ENCODE results near the gene SRSF3.
"Not testable (repeated sequence)": the region's sequence is repeated elsewhere in the genome, so short reads cannot be mapped to it uniquely, and the experiment has no call there.

SRSF3 gene

DNA sequence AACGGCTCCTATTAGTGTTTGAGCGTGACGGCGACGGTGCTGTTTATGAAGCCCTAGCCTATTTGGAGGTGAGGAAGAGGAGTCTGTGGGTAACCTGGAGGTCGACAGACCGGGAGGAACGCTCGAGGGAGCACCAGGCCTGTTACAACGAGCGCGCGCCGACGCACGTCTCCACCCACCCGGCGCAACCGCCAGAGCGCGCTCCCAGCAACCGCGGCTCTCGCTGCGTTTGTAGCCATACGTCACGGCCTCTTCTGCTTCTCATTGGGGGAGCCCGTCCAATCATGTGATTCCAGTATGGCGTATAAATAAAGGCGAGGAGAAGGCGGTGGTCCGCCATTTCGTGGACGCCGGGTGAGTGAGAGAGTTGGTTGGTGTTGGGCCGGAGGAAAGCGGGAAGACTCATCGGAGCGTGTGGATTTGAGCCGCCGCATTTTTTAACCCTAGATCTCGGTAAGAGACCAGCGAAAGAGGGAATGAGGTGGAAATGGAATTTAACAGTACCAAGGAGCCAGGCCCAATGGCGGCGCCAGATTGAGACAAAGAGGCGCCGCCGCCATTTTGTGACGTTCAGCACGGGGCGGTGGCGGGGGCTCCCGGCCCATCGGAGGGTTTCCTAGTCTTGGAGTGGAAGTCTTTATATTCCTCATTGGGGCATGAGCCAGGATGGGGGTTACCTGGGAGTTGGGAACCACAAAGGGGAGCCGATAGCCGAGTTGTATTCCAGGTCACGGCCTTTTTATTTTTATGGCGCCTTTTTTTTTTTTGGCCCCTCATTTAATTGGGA, at the start of gene SRSF3:
TSS of gene SRSF3 (plus strand) at position 334 of the 787 bp plus-strand sequence. CDS start 2,401 bp downstream, outside the sequence.
- peak; percentile 99 for DNase-seq (ENCODE audit: low spot score)

DNA sequence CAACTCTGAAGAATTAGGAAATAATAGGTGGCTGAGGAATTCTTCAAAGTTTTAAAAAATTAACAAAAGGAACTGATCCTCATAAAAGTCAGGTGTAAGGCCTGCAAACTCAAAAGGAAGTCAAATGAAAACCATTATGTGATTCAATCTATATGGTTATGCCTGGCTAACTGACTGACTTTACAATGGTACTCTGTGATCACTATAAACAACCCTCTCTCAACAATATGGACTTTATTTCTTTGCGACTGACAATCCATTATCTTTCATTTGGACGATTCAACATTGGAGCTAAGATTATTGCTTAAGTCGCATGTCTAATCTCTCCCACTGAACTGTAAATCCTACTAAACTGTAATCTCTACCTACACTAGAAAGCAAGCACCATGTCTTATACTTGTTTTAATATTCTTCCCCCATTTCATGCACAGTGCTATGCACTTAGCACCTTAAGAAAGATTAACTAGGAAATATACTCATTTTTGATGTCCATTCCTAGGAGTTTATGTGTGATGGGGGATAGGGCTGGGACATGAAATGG, 48.3 kb upstream of the SRSF3 start:
- no peak for DNase-seq (ENCODE audit: low spot score)

DNA sequence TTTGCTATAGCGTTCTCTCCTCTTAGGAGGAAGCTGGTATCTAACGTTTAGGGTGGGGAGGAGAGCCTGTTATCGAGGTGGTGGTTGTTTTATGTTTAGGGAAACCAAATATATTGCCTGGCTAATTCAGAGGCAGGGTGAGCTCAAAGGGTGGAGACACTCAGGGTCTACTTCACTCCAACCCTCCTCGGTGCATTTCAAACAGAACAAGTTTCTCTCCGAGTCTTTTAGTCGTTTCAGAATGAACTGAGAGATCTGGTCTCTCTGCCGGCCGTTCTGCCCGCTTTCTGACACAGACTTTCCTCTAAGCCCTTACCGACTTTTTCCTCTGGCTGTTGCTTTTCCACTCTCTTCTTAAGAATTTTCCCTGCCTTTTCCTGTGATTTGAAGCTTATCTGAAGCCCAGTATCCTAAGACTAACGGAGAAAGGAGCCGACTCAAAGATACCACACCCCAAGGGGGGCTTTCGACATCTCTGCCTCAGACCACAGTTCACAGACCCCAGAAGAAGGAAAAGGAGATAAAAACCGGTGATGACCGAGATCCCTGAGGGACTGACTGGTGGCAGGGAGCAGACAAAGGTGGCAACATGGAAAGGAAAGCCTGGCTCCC, 47.7 kb upstream of the SRSF3 start:
- peak; percentile 20 for DNase-seq (ENCODE audit: low spot score)

DNA sequence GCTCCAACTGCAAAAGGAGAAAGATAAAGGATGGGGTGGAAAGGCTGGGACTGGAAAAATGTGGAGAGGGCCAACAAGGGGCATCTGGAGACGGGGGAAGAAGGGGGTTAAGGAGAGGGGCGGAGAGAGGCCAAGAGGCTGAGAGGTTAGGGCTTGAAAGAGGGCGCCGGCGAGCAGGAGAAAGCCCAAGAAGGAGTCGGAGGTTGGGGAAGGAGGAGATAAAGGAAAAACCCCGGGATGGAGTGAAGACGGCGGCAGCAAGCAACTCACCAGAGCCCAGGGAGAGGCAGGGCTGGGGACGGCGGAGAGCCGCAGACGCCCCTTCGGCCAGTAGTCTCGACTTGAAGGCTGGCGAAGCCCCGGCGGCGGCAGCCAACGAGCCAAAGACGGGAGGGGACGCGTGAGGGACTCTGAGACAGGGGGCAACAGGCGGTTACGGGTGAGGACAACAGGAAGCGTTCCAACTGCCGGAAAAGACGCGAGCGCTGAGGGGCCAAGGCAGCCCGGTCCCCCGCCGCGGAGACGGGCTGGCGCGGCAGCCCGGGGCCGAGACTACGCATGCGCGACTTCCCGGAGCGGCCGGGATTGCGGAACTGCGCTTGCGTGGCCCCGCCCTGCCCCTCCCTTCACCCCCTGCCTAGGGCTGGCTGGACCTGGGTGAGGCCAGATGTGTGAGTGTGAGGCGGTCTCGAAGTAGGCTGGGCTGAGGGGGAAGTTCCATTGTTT, 47.1 kb upstream of the SRSF3 start, which contains the start of gene STK38:
TSS of gene STK38 (minus strand) at position 560 of the 726 bp plus-strand sequence. CDS start 7,277 bp downstream, outside the sequence.
- peak; percentile 92 for DNase-seq (ENCODE audit: low spot score)

DNA sequence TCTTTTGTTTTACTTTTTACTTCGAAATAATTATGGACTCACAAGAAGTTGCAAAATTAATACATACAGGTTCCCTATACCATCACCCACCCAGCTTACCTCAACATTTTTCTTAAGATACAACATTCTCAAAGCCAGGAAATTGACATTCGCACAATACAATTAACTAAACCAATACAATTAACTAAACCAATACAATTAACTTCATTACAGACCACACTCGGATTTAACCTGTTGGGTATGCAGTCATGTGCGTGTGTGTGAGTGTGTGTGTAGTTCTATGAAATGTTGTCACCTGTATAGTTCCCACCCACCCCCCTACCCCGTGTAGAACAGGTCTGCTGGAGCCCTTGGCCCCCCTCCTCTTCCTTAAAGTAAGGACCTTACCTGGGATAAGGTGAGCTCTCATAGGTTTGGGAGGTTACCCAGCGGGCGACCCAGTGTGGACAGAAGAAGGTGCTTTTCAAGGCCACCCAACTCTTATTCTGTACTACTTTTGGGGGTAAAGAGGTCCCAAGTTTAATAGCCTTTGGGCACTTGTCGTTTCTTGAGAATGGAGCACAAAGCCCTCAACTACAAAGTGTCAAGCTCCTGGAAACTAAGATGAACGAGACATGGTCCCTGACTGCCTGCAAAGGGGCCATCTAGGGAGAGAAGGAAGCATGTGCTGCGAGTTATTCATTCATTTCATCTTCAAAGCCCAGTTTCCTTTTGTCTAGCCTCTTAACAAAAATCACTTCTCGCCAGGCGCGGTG, 46.3 kb upstream of the SRSF3 start:
- DNase-seq (ENCODE audit: low spot score), result no peak

DNA sequence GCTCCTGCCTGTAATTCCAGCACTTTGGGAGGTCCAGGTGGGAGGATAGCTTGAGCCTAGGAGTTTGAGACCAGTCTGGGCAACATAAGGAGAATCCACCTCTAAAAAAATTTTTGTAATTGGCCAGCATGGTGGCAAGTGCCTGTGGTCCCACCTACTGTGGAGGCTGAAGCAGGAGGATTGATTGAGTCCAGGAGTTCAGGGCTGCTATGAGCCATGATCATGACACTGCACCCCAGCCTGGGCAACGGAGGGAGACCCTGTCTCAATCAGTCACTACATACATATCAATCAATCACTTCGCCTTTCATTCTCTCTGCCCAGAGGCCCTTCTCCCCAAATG, 45.8 kb upstream of the SRSF3 start:
- no peak for DNase-seq (ENCODE audit: low spot score)

DNA sequence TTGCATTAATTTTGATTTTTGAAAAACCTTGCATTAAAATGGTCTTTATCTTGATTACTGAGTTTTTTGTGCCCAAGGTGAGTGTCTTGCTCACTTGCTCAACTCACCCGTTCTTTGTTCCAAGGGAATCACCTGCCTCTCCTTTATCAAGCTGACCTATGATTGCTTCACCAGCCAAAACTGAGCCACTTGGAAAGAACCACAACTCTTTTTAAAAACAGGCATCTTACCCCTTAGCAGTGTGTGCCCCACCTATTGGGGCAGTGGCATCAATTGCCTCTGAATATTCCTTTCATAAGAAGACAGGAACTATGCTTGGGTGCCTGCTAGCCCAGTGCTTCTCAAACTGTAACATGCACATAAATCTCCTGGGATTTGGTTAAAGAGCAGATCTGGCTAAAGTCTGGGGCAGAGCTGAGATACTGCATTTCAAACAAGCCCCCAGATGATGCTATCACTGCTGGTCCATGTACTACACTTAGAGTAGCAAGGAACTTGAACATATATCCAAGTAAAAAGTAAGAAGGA, 43.6 kb upstream of the SRSF3 start:
- DNase-seq (ENCODE audit: low spot score), result no peak

DNA sequence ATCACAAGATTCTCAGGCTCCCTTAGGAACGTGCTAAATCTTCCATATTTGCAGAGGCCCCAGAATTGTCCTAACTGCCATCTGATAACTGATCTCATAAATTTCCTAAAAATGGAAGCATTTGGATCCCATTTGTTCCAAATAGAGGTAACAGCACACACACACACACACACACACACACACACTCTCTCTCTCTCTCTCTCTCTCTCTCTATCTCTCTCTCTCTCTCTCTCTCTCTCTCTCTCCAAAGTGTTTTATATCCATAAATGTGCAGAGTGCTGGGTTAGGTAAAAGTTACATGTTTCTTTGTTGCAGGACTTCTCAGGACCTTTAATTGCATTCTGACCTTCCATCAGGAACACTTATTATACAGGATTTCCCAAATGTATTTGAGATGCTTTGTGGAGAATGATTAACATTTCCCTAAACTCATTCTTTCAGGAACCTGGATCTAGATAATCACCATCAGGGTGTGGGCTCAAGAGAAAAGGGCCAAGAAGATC, 38.4 kb upstream of the SRSF3 start:
- no peak for DNase-seq (ENCODE audit: low spot score)

DNA sequence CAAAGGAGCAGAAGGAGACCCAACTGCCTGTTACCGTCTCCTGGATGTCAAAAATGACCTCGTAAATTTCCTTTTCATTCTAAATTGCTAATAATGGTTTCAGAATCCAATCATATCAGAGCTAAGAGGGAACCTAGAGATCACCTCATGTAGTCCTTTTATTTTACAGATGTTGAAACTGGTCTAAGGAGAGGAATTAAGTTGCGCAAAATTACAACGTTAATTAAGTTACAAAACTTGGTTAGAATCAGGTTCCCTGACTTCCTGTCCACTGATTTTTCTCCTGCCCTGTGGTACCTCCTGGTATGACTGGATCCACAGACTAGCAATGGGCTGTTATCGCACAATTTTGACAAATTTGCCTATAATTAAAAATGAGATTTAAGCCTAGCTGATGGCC, 37.9 kb upstream of the SRSF3 start:
- no peak for DNase-seq (ENCODE audit: low spot score)

DNA sequence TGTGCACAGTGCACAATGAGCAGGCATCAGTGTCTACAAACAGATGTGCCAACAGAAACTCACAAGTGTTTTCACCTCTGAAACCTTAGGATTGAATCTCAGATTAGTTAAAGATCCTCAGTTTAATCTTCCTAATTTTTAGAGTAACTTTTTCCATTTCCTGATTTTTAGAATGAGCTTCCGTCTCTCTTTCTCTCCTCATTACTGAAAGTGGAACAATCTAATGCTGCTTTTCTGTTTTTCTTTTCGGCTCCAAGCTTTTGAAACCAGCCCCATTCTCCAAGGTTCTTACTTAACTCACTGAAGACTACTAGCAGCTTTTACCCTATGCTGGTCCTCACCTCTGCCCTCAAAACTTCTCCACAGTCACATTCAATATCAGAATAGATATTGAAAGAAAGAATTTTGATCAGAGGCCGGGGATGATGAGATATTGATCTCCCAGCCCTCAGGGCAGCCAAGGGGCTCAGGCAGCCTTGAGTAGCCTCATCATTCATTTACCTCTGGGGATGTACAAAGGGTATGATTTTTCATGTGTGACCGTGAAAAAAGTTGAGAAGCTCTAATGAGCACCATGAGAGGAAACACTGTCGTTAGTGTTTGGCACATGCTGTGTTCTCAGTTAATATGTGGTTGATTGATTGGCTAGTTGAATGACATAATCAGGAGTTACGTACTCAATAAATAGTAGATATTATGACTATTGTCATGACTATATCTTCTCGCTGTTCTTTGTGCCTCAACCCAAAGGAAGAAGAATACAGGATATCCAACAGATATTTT, 35.0 kb upstream of the SRSF3 start:
- DNase-seq (ENCODE audit: low spot score), result no peak

DNA sequence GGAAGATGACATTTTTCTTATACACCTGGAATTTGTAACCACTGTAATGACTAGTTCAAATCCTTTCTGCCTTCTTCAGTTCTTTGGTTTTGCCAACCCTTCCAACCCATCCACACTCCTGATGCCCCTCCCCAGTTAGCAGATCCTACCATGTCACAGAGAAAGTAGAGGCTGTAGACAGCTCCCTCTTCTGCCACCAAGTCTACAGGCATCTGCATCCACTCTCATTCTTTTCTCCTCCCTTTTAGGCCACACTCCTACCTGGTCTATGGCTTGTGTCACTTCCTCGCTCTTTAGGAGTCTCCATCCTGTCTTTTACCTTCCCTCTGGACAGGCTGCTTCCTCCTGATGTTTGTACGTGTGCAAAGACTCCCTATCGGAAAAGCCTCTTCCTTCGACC, 33.3 kb upstream of the SRSF3 start:
- DNase-seq (ENCODE audit: low spot score), result no peak

DNA sequence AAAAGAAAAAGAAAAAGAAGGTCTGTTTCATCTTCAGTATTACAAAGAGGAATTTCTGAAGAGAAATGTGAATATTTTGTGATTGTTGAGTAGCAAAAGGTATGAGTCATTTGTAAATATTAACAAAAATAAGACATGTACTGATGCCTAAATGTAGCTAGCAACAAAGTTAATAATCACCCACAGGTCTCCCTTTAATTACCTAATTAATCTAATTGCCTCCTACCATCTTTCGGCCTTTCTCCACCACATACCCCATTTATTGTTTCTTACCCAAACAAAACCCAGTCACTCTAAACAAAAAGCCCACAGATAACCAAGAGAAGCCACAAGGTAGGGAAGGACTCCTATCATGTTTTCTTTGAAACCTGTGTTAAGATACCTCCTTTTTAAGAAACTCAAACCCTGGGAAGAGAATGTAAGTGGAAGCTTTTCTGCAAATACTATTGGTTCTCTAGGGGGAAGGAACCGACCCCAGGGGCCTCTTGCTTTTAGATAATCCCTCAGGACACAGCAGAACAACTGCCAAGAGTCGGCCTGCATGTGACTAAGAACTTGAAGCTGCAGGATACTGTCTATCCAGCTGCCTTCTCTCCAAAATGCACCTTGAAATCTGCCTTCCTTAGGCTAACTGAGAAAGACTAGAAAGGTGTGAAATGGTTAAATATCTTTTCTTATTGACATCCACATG, 30.8 kb upstream of the SRSF3 start:
- no peak for DNase-seq (ENCODE audit: low spot score)

DNA sequence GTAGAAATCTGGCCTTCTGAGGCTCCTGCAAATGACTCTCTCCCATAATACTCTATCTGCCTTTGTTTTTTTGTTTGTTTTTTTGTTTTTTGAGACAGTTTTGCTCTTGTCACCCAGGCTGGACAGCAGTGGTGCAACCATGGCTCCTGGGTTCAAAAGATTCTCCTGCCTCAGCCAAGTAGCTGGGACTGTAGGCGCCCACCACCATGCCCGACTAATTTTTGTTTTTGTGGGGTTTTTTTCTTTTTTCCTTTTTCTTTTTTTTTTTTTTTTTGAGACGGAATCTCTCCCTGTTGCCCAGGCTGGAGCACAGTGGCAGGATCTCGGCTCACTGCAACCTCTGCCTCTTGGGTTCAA, 30.3 kb upstream of the SRSF3 start:
- DNase-seq (ENCODE audit: low spot score), result no peak

DNA sequence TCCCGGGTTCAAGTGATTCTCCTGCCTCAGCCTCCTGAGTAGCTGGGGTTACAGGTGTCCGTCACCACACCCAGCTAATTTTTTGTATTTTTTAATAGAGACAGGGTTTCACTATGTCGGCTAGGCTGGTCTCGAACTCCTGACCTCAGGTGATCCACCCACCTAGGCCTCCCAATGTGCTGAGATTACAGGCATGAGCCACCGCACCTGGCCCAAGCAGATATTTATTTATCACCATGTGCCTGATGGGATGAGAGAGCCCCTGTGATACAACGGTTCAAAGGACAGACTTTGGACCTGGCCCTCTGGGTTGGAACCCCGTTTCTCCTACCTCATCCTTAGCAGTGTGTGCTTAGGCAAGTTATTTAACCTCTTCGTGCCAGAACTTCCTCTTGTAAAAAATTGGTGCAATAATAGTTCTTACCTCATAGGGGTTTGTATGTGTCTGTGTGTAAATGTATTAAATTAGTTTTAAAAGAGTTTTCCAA, 27.7 kb upstream of the SRSF3 start:
- no peak for DNase-seq (ENCODE audit: low spot score)

DNA sequence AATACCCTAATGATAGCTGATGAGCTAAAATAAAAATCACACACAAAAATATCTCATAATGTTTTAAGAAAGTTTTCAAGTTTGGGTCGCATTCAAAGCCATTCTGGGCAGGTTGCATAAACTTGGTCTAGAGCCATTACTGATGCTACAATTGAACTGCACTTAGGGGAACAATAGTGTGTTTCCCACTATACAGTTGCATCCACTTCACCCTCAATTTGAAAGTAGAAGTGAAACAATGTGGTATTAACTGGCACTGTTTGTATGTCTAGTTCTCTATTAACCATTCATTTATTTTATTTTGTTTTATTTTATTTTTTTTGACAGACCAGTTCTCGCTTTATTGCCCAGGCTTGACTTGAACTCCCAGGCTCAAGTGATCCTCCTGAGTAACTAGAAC, 23.9 kb upstream of the SRSF3 start:
- DNase-seq (ENCODE audit: low spot score), result no peak

DNA sequence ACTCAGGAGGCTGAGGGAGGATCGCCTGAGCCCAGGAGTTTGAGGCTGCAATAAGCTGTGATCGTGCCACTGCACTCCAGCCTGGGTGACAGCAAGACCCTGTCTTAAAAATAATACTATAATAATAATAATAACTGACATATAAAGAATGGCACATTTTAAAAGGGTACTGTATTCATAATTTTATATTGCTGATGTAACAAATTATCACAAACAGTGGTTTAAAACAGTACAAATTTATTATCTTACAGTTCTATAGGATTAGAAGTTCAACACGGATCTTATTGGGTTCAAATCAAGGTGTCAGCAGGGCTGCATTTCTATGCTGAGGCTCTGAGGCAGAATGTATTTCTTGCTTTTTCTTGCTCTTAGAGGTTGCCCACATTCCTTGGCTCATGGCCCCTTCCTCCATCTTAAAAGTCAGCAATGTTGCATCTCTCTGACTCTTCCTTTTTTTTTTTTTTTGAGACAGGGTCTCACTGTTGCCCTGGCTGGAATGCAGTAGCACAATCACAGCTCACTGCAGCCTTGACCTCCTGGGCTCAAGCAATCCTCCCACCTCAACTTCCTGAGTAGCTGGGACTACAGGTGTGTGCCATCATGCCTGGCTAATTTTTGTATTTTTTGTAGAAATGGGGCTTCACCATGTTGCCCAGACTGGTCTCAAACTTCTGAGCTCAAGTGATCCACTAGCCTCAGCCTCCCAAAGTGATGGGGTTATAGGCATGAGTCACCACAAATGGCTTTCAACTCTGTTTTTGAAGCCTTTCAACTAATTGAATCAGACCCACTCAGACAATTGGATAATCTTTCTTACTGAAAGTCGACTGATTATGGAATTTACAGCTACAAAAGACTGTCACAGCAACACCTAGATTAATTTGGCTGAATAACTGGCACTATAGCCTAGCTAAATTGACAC, 22.8 kb upstream of the SRSF3 start:
- no peak for DNase-seq (ENCODE audit: low spot score)

DNA sequence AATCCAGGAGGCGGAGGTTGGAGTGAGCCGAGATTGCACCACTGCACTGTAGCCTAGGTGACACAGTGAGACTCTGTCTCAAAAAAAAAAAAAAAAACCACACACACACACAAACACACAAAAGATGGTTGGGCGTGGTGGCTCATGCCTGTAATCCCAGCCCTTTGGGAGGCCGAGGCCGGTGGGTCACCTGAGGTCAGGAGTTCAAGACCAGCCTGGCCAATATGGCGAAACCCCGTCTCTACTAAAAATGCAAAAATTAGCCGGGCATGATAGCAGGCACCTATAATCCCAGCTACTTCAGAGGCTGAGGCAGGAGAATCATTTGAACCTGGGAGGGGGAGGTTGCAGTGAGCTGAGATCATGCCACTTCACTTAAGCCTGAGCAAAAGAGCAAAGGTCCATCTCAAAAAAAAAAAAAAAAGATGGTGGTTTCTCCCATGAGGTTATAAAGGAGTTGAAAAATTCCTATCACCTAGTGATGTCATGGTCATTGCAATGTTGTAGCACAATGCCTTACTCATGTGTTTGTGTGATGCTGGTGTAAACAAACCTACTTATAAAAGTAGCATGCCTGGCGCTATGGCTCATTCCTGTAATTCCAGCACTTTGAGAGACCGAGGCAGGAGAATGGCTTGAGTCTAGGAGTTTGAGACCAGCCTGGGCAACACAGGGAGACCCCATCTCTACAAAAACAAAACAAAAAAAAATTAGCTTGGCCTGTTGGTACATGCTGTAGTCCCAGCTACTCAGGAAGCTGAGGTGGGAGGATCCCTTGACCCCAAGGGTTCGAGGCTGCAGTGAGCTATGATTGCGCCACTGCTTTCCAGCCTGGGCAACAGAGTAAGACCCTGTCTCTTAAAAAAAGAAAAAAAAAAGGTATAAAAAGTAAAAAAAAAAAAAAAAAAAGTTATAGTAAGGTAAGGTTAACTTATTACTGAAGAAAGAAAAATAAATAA, 21.5 kb upstream of the SRSF3 start:
- DNase-seq (ENCODE audit: low spot score), result not testable (repeated sequence)

DNA sequence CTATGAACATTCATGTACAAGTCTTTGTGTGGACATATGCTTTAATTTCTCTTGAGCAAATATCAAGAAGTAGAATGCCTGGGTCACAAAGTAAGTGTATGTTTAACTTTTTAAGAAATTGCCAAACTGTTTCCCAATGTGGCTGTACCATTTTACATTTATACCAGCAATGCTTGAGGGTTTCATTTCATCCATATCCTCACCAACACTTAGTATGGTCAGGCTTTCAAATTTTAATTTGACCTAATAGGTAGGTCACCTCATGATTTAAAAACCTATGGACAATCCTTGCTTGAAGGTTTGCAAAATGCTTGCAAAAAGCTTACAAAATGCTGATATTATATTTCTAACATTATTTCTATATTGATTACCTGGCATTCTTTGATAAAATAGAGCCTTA, 19.5 kb upstream of the SRSF3 start:
- DNase-seq (ENCODE audit: low spot score), result no peak

Measured in hematopoietic multipotent progenitor cell treated with erythropoietin and hydrocortisone succinate and interleukin-3 and kit ligand, for 15 days (in vitro differentiated cells).